ENCODE data around the gene TMEM145. TPM values are rescaled to one million over a fixed set of nuclear protein-coding genes. Genes with fewer than 3 reads are reported as not detected.
A peak's percentile ranks its signal among the peaks of the same experiment; 100 is the strongest.

TMEM145 gene
- total and polyA plus RNA-seq, 9 of the 15 experiments (the other 6 are each of a cell fraction or from before 2014, with no cell fraction given): 0.80 to 5.5 (median 1.9) TPM; not detected in 3

DNA sequence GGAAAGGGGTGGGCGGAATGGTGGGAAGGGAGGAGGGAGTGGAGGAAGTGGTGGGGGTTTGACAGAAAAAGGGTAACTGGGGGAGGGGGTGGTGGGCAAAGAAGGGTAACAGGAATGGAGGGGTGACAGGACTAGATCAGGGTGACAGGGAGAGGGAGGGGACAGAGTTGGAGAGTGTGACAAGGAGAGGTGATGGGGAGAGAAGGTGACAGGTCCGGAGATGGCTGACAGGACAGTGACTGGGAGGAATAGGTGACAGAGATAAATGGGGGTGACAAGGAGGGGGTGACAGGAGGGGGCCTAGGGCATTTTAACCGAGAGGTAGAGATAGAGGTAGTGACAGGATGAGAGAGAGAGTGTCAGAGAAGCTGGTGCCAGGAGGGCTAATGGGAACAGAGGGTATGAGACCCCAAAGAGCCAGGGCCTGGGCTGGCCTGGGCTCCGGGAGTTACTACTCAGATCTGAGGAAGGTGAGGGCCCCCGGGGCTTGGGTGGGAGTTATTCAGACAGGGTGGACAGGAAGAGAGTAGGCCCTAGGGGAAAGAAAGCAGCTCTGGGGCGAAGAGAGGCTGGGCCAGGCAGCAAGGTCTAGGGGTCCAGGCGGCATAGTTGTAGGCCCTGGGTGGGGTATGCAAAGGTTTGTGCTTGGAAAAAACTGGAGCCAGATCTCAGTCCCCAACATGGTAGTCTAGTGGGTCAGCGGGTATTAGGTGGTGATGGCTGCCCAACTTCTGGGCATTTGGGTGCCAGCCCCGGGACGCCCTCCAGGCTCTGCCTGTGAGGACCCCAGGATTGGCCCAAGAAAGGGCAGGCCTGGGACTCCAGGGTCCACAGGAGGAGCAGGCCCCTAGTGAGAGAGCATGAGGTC lies 43.4 kb upstream of the TMEM145 start (continued):
- TF ChIP-seq, protein P1, sequence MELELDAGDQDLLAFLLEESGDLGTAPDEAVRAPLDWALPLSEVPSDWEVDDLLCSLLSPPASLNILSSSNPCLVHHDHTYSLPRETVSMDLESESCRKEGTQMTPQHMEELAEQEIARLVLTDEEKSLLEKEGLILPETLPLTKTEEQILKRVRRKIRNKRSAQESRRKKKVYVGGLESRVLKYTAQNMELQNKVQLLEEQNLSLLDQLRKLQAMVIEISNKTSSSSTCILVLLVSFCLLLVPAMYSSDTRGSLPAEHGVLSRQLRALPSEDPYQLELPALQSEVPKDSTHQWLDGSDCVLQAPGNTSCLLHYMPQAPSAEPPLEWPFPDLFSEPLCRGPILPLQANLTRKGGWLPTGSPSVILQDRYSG (tag; conservative IDR thresholded peaks at IDR 0.05; ENCODE audit: low read depth): no peak
- TF ChIP-seq MTA2 (IDR thresholded peaks at IDR 0.05; ENCODE audit: low read depth): peak; percentile 28; the same call in 1 of the 2 replicates
- TF ChIP-seq CSDE1 (IDR thresholded peaks at IDR 0.05): 0 out of 4 replicates have a peak, but pooled peaks of 1 of the 2 experiments have one; percentile 46
- TF ChIP-seq, protein P2, sequence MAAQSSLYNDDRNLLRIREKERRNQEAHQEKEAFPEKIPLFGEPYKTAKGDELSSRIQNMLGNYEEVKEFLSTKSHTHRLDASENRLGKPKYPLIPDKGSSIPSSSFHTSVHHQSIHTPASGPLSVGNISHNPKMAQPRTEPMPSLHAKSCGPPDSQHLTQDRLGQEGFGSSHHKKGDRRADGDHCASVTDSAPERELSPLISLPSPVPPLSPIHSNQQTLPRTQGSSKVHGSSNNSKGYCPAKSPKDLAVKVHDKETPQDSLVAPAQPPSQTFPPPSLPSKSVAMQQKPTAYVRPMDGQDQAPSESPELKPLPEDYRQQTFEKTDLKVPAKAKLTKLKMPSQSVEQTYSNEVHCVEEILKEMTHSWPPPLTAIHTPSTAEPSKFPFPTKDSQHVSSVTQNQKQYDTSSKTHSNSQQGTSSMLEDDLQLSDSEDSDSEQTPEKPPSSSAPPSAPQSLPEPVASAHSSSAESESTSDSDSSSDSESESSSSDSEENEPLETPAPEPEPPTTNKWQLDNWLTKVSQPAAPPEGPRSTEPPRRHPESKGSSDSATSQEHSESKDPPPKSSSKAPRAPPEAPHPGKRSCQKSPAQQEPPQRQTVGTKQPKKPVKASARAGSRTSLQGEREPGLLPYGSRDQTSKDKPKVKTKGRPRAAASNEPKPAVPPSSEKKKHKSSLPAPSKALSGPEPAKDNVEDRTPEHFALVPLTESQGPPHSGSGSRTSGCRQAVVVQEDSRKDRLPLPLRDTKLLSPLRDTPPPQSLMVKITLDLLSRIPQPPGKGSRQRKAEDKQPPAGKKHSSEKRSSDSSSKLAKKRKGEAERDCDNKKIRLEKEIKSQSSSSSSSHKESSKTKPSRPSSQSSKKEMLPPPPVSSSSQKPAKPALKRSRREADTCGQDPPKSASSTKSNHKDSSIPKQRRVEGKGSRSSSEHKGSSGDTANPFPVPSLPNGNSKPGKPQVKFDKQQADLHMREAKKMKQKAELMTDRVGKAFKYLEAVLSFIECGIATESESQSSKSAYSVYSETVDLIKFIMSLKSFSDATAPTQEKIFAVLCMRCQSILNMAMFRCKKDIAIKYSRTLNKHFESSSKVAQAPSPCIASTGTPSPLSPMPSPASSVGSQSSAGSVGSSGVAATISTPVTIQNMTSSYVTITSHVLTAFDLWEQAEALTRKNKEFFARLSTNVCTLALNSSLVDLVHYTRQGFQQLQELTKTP (IDR thresholded peaks at IDR 0.05; ENCODE audit: low read depth in 1 of 2, partially characterized antibody in 2 of 2): peak in 1 of 2 experiments; percentile 54
- no peak for TF ChIP-seq BDP1 (IDR thresholded peaks at IDR 0.05; ENCODE audit: insufficient read depth, insufficient read length)
- TF ChIP-seq NFRKB (IDR thresholded peaks at IDR 0.05; ENCODE audit: low read depth): 0 out of 2 replicates have a peak, but pooled peaks have one; percentile 62
- TF ChIP-seq RBM39 (optimal IDR thresholded peaks at IDR 0.05; ENCODE audit: low read depth, low read length): no peak
- peak; percentile 37 for TF ChIP-seq NCOA1 (IDR thresholded peaks at IDR 0.05; ENCODE audit: low read depth)
- TF ChIP-seq, protein P3, sequence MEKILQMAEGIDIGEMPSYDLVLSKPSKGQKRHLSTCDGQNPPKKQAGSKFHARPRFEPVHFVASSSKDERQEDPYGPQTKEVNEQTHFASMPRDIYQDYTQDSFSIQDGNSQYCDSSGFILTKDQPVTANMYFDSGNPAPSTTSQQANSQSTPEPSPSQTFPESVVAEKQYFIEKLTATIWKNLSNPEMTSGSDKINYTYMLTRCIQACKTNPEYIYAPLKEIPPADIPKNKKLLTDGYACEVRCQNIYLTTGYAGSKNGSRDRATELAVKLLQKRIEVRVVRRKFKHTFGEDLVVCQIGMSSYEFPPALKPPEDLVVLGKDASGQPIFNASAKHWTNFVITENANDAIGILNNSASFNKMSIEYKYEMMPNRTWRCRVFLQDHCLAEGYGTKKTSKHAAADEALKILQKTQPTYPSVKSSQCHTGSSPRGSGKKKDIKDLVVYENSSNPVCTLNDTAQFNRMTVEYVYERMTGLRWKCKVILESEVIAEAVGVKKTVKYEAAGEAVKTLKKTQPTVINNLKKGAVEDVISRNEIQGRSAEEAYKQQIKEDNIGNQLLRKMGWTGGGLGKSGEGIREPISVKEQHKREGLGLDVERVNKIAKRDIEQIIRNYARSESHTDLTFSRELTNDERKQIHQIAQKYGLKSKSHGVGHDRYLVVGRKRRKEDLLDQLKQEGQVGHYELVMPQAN (IDR thresholded peaks at IDR 0.05; ENCODE audit: borderline replicate concordance): peak; percentile 82

All from K562 (cell line).